Activated CD4-positive, CD25-positive, alpha-beta regulatory T cell treated with anti-CD3 and anti-CD28 coated beads, Interleukin-2, amount 50 U/mL, for 16 hours (primary cell): Measurements from ENCODE around the gene ABCA1.
"Not testable (repeated sequence)": the region's sequence is repeated elsewhere in the genome, so short reads cannot be mapped to it uniquely, and the experiment has no call there.

ENCODE experiments used
- DNase-seq: peaks from one replicate; pipeline ENCODE4 v3.0.0-alpha.2; 2020; ENCODE audit warnings: low read depth, low spot score

Gene ABCA1

DNA sequence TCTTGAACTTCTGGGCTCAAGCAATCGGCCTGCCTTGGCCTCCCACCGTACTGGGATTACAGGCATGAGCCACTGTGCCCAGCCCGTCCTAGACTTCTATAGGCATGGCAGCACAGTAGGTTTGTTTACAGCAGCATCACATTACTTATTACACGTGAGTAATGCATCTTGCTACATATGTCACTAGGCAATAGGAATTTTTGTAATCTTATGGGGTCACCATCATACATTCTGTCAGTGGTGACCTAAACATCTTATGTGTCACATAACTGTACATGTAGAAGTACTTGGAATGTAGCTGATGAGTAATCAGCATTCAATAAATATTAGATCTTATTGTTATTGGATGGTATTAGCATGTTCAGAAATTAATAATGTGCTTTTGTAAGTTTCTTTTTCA is 22.9 kb upstream of the ABCA1 start:
- no peak for DNase-seq

DNA sequence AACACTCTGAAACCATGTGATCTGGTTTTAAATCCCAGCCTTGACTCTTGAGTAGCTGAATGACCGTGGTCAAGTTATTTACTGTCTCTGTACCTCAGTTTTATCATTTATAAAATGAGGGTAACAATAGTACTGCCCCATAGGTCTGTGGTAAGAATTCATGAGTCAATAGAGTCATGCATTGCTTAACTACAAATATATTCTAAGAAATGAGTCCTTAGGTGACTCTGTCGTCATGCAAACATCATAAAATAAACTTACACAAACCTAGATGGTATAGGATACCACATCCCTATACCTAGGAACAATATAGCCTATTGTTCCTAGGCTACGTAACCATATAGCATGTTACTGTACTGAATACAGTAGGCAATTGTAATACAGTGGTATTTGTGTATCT is 20.3 kb upstream of the ABCA1 start:
- DNase-seq: no peak

DNA sequence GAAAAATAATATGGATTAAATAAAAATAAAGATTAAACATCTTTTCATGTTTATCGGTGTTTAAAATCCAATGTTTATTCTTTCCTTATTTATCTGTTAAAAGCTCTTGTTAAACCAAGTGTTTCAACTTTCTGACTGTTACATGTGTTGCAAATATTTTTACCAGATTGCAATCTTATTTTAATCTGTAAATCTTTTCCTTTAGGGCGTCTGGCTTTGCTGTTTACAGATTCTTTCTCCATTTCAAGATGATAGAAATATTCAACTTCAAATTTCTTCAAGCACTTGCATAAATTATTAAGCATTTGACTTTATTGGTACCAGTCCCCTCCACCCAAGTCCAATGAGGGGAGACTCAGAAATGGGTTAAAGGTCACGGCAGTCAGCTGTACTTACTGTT is 16.9 kb upstream of the ABCA1 start:
- no peak for DNase-seq

DNA sequence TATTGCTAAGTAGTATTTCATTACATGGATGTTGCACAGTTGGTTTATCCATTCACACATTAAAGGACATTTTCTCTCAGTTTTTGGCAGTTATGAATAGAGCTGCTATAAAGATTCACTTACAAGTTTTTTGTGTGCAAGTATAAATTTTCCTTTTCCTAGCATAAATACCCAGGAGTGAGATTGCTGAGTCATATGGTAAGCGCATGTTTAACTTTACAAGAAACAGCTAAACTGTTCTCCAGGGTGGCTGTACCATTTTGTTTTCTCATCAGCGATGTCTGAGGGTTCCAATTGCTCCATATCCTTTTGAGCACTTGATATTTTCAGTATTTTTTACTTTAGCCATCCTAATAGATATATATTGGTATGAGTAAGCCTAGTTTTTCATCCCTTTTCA is 16.4 kb upstream of the ABCA1 start:
- DNase-seq: no peak

DNA sequence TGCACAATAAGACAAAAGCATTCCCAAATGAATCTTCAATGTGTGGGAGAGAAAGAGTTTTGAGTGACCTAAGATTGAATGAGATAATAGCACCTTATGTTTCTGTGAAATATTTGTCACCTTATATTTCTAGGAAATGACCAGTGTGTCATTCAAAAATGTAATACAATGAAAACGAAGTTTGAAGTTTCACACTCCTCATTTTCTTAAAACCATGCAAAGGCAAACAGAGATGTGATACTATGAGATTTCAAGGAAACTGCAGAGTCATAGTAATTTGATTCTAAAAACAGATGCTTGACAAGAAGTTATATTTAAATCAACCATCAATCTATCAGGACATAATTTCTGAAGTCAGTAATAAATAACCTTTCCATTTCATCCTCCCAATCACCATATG is 13.6 kb upstream of the ABCA1 start:
- DNase-seq: no peak

DNA sequence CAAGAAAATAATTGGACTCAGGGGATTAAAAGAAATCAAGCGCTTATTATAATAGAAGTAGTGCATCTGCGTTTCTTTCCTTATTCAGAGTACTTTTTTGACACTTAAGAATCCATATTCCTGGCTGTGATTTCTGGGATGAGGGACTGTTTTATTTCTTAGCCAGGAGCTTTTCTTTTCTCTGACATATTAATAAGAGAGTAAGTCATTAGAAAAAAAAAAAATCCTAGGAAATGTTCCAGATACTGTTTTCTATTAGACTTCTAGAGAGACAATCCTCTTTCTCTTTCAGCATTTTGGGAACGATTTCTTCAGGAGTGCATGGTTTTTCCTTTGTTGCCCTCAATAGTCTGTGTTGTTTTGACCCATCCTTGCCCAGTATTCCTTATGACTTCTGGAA is 8.3 kb upstream of the ABCA1 start:
- DNase-seq: no peak

DNA sequence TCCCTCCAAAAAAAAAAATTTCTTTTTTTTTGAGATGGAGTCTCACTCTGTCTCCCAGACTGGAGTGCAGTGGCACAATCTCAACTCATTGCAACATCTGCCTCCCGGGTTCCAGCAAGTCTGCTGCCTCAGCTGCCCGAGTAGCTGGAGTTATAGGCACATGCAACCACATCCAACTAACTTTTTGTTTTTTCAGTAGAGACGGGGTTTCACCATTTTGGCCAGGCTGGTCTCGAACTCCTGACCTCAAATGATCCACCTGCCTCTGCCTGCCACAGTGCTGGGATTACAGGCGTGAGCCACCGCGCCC is 7.5 kb upstream of the ABCA1 start:
- not testable (repeated sequence) for DNase-seq

DNA sequence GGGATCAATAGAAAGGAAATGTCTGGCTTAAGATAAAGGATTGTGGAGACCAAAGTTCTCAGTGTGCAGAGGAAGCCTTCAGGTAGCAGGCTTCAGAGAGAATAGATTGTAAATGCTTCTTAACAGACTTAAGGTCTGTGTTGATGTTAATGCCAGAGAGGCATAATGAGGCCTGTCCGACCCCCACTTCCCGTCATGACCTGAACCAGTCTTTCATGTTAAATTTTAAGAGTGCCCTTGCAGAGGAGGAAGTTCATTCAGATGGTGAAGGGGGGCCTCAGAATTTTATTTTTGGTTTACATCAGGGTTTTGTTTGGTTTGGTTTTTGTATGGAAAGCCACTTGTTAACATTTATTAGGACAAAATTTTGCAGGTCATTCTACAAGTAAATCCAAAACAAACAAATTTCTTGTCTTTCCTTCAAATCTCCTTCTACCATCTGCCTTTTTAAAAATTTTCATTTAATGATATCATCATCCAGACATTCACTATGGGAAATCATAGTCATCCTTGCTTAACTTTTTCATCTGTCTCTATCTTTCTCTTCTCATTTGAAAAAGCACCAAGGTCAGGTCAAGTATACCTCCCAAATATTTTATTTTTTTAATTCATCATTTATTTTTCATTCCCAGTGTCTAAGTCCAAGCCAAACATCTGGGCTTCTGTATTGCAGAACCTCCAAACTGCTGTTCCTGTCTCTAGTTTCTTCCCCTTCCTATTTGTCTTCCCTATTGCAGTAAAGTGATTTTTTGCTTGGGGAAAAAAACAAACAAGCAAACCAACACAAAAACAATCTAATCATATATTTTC is 6.9 kb upstream of the ABCA1 start:
- DNase-seq: no peak

DNA sequence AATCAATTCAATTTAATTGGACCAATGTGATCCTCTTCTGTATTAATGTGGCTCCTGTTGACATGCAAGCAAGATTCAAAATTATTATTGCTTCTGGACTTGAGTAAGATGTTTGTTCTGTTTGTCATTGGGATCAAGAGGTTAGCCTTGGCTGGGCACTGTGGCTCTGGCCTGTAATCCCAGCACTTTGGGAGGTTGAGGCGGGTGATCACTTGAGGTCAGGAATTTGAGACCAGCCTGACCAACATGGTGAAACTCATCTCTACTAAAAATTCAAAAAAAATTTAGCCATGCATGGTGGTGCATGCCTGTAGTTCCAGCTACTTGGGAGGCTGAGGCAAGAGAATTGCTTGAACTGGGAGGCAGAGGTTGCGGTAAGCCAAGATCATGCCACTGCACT is 5.1 kb upstream of the ABCA1 start:
- DNase-seq: not testable (repeated sequence)

DNA sequence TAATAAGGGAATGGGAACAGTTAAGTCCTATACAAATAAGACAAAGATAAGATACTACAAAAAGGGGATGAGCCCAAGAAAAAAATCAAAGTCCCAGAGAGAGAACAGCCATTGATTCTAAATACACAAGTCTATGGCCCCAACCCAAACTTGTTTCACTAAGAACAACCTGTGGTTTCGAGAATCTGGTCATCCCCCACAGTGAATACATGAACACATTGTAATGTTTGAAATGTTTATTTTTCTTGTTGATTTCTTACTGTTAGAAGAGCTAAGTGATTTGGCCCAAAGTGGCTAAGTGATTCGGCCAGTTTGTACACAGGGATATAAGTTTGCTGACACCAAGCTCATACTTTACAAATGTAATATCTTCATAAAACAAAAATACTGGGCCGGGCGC is 3.3 kb upstream of the ABCA1 start:
- DNase-seq: no peak

DNA sequence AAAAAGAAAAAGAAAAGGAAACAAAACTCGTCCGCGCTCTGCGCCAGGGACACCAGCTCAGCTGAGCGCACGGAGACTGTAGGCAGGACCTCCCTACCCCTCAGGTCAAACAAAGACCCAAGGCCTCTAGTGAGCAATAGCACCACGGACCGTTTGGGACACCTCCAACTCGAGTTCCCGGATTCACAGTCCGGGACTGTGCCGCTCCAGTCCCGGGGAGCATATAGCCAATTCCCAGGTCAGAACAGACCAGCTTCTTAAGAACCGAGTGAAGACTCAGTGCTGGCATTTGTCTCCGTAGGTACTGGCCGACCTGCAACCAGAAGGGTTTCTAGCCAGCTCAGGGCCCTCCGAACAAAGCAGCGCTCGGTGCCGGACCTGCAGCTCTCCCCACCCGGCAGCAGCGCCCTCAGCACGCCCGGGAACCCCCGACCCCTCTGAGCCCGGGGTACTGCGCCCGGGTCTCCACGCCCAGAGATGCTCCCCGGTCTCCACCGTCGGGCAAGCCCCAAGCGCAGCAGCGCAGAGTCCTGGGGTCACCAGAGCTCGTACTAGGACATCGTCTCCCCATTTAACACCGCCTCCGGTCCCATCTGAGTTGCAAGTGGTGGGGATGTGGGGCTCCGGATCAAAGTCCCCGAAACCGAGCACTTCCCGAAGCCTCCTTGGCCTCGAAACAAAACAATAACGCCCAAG is 591 bp downstream of the ABCA1 start:
- DNase-seq: no peak

DNA sequence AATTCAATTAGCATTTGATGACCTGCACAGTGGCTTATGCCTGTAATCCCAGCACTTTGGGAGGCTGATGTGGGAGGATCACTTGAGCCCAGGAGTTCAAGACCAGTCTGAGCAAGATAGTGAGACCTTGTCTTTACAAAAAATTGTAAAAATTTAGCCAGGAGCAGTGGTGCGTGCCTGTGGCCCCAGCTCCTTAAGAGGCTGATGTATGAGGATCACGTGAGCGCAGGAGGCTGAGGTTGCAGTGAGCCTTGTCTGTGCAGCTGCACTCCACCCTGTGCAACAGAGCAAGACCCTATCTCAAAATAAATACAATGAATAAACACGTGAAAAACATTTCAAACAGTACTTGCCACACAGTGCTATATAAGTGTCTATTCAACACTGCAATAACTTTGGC is 4.2 kb downstream of the ABCA1 start:
- DNase-seq: no peak

DNA sequence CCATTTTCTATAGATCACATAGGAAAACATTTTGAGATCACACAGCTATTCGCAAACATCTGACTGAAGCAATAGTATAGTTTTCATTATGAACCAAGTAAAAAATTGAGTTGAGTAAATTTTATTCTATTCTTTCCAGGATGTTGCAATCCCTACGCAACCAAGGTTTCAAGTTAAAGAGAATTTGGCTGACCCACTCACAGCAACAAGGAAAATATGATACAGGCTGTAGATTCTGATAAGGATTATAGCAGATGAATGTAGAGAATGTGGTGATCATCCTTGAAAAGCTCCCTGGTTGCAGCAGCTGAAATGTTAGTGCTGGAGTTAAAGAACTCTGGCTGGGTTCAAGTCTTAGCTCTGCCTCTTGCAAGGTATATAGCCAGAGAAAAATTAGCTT is 4.7 kb downstream of the ABCA1 start:
- no peak for DNase-seq

DNA sequence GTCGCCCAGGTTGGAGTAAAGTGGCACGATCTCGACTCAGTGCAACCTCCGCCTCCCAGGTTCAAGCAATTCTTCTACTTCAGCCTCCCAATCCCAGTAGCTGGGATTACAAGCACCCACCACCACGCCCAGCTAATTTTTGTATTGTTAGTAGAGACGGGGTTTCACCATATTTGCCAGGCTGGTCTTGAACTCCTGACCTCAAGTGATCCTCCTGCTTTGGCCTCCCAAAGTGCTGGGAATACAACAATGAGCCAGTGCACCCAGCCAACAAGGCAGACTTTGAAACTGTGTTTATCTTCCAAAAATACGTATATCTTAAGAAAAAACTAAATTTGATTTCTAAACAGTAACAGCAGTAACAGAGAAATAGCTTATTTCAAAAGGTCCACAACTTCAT is 5.2 kb downstream of the ABCA1 start:
- not testable (repeated sequence) for DNase-seq

DNA sequence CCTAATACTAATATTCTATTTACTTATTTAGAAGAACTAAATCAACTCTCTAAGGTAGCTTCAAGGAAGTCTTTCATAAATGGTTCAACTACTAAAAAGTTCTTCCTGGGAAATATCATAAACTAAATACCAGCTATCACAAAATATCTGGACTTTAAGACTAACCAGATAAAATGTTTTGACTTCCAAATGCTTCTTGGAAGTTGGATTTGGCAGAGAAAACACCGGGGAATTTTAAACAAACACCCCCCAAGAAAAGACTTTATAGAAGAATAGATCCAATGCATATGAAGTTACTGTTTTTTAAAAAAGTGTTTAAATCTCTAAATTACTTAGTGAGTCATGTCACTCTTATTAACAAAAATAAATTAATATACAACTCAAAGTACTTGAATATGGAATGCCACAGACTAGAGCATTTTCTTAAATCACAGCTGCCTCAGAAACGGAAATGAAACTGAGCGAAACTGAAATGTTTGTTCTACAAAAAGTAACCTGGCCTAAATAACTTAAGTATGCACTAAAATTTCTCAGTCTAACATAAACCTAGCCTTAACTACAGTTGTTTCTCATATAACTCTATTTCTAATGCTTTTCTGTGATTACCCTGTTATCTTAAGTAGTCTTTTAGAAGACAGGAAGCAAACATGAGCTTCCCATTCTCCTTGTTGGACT is 6.8 kb downstream of the ABCA1 start:
- DNase-seq: no peak

DNA sequence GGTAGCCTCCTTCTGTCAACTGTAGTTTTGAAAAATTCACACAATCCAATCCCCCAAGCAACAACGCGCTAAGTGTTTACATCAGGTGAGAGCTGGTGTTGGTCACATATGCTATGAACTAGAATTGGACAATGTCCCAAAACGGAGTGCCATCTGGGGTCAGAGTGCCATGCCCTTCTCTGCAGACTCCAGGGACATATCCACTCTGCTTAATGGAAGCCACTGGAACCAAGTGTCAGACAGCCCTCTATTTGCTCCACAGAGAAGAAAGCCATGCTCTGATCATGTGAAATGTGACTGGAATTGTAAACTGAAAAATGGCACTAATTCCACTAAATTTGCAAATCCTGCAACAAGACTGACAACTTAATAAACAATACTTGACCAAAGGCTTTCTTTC is 12.2 kb downstream of the ABCA1 start:
- no peak for DNase-seq

DNA sequence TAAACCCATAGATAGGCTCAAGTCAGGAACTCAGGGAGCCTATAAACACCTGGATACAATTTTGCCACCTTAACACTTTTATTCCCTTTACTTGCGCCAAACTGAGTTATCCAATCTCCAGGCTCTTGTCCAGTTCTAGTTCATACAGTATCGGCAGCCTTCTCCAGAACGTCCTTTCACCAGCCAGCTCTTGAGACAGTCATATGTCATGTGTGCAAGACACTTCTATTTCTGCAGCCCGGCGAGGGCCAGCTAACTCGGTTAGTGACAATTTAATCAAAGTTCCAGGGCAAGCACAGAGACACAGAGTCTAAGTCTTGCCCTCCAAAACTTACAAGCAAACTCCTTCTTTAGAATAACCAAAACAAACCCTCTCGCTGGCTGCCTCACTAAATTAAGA is 12.9 kb downstream of the ABCA1 start:
- DNase-seq: no peak

DNA sequence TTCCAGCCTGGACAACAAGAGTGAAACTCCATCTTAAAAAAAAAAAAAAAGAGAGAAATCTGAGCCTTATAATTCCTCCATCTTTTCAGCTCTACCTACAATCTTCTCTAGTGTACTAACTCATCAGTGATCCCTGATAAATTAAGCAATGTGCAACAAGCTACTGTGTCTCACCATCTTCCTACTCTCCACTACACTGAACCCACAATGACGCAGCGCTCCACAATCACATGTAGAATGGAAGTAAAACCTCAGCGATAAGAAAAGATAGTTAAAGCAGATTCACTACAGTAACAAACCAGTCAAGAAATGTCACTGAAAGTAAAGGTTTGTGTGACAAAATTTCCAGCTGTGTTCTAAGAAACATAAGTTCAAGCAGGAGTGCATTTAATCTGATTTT is 13.5 kb downstream of the ABCA1 start:
- no peak for DNase-seq

DNA sequence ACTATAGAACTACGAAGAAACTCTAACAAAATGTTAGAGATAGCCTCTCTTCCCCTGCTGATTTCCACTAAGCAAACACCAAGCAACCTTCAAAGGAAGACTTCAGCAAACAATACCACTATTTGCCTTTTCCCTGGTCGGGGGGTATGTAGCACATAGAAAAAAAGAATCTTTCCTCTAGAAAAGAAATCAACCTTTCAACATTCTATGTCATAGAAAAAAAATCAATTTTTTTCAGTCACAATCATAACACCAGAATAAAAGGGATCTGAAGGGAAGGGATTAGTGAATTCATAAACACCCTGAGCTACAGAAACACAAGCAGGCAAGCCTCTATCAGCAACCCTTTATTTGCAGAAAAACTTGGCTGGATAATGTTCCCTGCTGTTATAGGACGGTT is 15.3 kb downstream of the ABCA1 start:
- no peak for DNase-seq

DNA sequence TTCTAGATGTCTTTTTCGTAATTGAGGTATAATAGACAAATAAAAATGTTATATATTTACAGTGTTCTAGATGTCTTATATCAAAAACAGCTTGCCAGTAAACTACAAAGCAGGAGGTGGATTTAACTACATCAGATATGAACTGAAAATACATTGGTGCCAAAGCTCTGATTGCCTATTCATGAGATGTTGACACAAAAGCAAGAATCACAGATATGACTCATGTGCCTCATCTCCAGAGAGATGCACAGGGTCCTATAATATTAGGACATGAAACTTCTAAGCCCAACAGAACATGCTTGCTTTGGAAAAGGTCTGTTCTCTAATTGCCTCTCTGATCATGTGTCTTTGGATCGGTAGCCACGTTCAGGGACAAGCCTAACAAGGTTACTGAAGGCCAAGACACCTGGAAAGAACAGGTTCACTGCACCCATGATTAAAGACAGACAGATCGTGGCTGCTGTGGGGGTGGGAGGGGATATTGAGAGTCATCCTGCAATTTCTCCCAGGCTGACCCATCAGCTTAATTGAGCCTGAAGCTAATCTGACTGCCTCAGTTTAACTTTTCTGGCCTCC is 16.8 kb downstream of the ABCA1 start:
- no peak for DNase-seq

DNA sequence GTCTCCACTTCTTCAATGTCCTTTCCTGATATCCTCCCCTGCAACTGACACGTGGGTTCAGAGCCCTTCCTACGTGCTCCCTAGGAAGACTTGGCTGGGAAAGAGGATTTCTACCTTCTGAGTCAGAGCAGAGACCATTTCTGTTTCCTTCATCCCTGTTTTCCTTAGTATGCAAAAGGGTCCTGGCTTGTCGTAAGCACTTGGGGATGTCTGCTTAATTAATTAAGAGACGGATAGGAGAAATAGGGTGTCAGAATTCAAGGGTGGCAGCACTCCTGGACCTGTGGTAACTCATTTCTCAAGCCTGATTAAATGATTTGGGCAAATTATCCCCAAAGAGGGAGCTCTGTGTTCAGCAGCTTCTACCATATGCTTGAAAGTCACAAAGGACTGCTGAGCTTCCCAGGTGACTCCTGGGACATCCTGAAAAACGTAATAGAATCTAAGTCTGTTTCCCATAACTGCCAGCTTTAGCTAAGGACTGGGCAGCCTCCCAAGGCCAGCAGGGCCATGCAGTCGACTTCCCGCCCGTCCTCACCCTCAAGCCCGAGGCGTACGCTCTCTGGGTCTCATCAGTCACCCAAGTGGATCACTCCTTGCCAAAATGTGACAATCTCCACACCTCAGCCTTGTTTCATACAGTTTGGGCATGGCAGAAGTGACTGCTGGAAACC is 20.5 kb downstream of the ABCA1 start:
- no peak for DNase-seq
